Mesendoderm (in vitro differentiated cells): Measurements from ENCODE around the gene MYZAP.

ENCODE experiments used
- DNase-seq: peaks from one replicate; pipeline ENCODE4 v3.0.0; 2013
- H2AK5ac ChIP-seq: 2 replicates; pipeline ENCODE4 v1.6.1; 2013; ENCODE audit warnings: low read length, inconsistent platforms
- H2BK120ac ChIP-seq: 2 replicates; pipeline ENCODE4 v1.6.1; 2013; ENCODE audit warnings: low read depth, mild to moderate bottlenecking, low read length, moderate library complexity, mixed read lengths
- H2BK15ac ChIP-seq: replicated peaks from 2 replicates; pipeline ENCODE4 v1.6.1; 2013; ENCODE audit warnings: low read depth, mild to moderate bottlenecking, moderate library complexity
- H2BK5ac ChIP-seq: 2 replicates; pipeline ENCODE4 v1.6.1; 2013; ENCODE audit warnings: low read length, inconsistent platforms
- H3K18ac ChIP-seq: 2 replicates; pipeline ENCODE4 v1.6.1; 2013; ENCODE audit warnings: mild to moderate bottlenecking, low read length, mixed read lengths
- H3K23ac ChIP-seq: one replicate; pipeline ENCODE4 v1.6.1; 2013; ENCODE audit warnings: low read length
- H3K27ac ChIP-seq: 2 replicates; pipeline ENCODE4 v1.5.1; 2013; ENCODE audit warnings: low read depth, mild to moderate bottlenecking, inconsistent platforms, low read length, moderate library complexity
- H3K27me3 ChIP-seq: 2 replicates; pipeline ENCODE4 v1.6.1; 2013; ENCODE audit warnings: low read length, control low read depth, mild to moderate bottlenecking, inconsistent platforms; ENCODE audit not compliant: insufficient read depth, poor library complexity
- H3K36me3 ChIP-seq: 2 replicates; pipeline ENCODE4 v1.6.1; 2013; ENCODE audit warnings: low read length, inconsistent platforms; ENCODE audit not compliant: control insufficient read depth, insufficient read depth
- H3K4ac ChIP-seq: one replicate; pipeline ENCODE4 v1.6.1; 2013; ENCODE audit warnings: low read depth, mild to moderate bottlenecking, low read length, moderate library complexity
- H3K4me1 ChIP-seq: 2 replicates; pipeline ENCODE4 v1.6.1; 2013; ENCODE audit warnings: low read depth, low read length, inconsistent platforms; ENCODE audit not compliant: control insufficient read depth
- H3K4me2 ChIP-seq: 2 replicates; pipeline ENCODE4 v1.6.1; 2013; ENCODE audit warnings: low read length
- H3K4me3 ChIP-seq: 2 replicates; pipeline ENCODE4 v1.5.1; 2013; ENCODE audit warnings: mild to moderate bottlenecking, low read length
- H3K56ac ChIP-seq: one replicate; pipeline ENCODE4 v1.6.1; 2013; ENCODE audit warnings: low read length
- H3K79me1 ChIP-seq: 2 replicates; pipeline ENCODE4 v1.6.1; 2013; ENCODE audit warnings: low read length, inconsistent platforms
- H3K79me2 ChIP-seq: 2 replicates; pipeline ENCODE4 v1.6.1; 2013; ENCODE audit warnings: mild to moderate bottlenecking, low read length; ENCODE audit not compliant: control insufficient read depth, insufficient read depth
- H3K9ac ChIP-seq: 2 replicates; pipeline ENCODE4 v1.6.1; 2013; ENCODE audit warnings: low read length, inconsistent platforms
- H4K5ac ChIP-seq: one replicate; pipeline ENCODE4 v1.6.1; 2013; ENCODE audit warnings: low read length
- H4K8ac ChIP-seq: one replicate; pipeline ENCODE4 v1.6.1; 2013; ENCODE audit warnings: low read depth, mild to moderate bottlenecking, control low read depth, low read length, moderate library complexity
- WGBS: extraction: QIAGEN DNeasy Blood & Tissue Kit; methylation state at CpG from one replicate; pipeline ENCODE4 v1.1.7; 2013; ENCODE audit warnings: low lambda C conversion rate, missing lambda C conversion rate; ENCODE audit not compliant: insufficient coverage; ENCODE audit errors: extremely low coverage; 5-methylcytosine and 5-hydroxymethylcytosine counted together

The MYZAP gene

GRCh38 chr15:57563416-57563815, 28.3 kb upstream of the MYZAP start:
- no peaks in the 10 kb centered on the region for H3K79me2 ChIP-seq
- no peak overlapping the region for H3K4ac ChIP-seq
- no peak overlapping the region for H3K56ac ChIP-seq
- H4K8ac ChIP-seq = no peak overlapping the region
- H2BK120ac ChIP-seq = no peak overlapping the region
- H3K23ac ChIP-seq = no peak overlapping the region
- H3K4me1 ChIP-seq = no peaks in the 10 kb centered on the region
- no peak overlapping the region for H4K5ac ChIP-seq
- H2BK5ac ChIP-seq = no peak overlapping the region
- no peak overlapping the region for H3K9ac ChIP-seq
- no peak overlapping the region for H3K18ac ChIP-seq
- no peaks in the 10 kb centered on the region for H3K79me1 ChIP-seq
- H2BK15ac ChIP-seq = no peak overlapping the region
- DNase-seq = no peak
- no peak overlapping the region for H3K27ac ChIP-seq
- no peaks in the 10 kb centered on the region for H3K27me3 ChIP-seq
- no peaks in the 10 kb centered on the region for H3K36me3 ChIP-seq
- no peak overlapping the region for H3K4me2 ChIP-seq
- WGBS = no CpG with 5 or more reads among the region's 6 CpGs
- H2AK5ac ChIP-seq = no peak overlapping the region
- no peak overlapping the region for H3K4me3 ChIP-seq

- no peak for DNase-seq
- Histone ChIP-seq H3K27ac (no peak overlapping the region), H3K36me3 (no peaks in the 10 kb centered on the region), H3K23ac (no peak overlapping the region), H3K79me1 (no peaks in the 10 kb centered on the region), H4K5ac (no peak overlapping the region), H3K4me1 (no peaks in the 10 kb centered on the region), H3K4ac (no peak overlapping the region), H3K4me3 (no peak overlapping the region), H3K4me2 (no peak overlapping the region), H4K8ac (no peak overlapping the region), H3K27me3 (no peaks in the 10 kb centered on the region), H2BK5ac (no peak overlapping the region), H2BK120ac (no peak overlapping the region), H2AK5ac (no peak overlapping the region), H3K9ac (no peak overlapping the region), H3K79me2 (no peaks in the 10 kb centered on the region), H2BK15ac (no peak overlapping the region), H3K18ac (no peak overlapping the region), H3K56ac (no peak overlapping the region)
- no CpG with 5 or more reads among the region's 10 CpGs for WGBS
These were observed 26.4 kb upstream of the MYZAP start for GRCh38 chr15:57565311-57565710.

- no peak overlapping the region for H4K5ac ChIP-seq
- no peaks in the 10 kb centered on the region for H3K79me1 ChIP-seq
- H2BK120ac ChIP-seq = no peak overlapping the region
- no peak overlapping the region for H3K4me3 ChIP-seq
- no peak overlapping the region for H4K8ac ChIP-seq
- no peak overlapping the region for H2BK15ac ChIP-seq
- no peak overlapping the region for H3K18ac ChIP-seq
- no peaks in the 10 kb centered on the region for H3K27me3 ChIP-seq
- H3K4ac ChIP-seq = no peak overlapping the region
- H3K4me2 ChIP-seq = no peak overlapping the region
- no peak for DNase-seq
- WGBS = no CpG with 5 or more reads among the region's 4 CpGs
- H3K27ac ChIP-seq = no peak overlapping the region
- no peak overlapping the region for H2AK5ac ChIP-seq
- H3K9ac ChIP-seq = no peak overlapping the region
- H3K79me2 ChIP-seq = no peaks in the 10 kb centered on the region
- no peaks in the 10 kb centered on the region for H3K4me1 ChIP-seq
- H3K36me3 ChIP-seq = no peaks in the 10 kb centered on the region
- H3K23ac ChIP-seq = no peak overlapping the region
- H3K56ac ChIP-seq = no peak overlapping the region
- H2BK5ac ChIP-seq = no peak overlapping the region
These were observed 24.9 kb upstream of the MYZAP start for GRCh38 chr15:57566834-57567233.

- H3K23ac ChIP-seq = no peak overlapping the region
- no peak overlapping the region for H2BK5ac ChIP-seq
- no peak overlapping the region for H3K27ac ChIP-seq
- no peaks in the 10 kb centered on the region for H3K79me1 ChIP-seq
- H3K27me3 ChIP-seq = no peaks in the 10 kb centered on the region
- no peak overlapping the region for H3K9ac ChIP-seq
- H2BK120ac ChIP-seq = no peak overlapping the region
- no peak overlapping the region for H3K4ac ChIP-seq
- H3K4me3 ChIP-seq = no peak overlapping the region
- no peak overlapping the region for H2BK15ac ChIP-seq
- H4K8ac ChIP-seq = no peak overlapping the region
- H3K79me2 ChIP-seq = no peaks in the 10 kb centered on the region
- H3K36me3 ChIP-seq = no peaks in the 10 kb centered on the region
- no peaks in the 10 kb centered on the region for H3K4me1 ChIP-seq
- H4K5ac ChIP-seq = no peak overlapping the region
- no peak for DNase-seq
- no peak overlapping the region for H2AK5ac ChIP-seq
- no peak overlapping the region for H3K56ac ChIP-seq
- WGBS = no CpG with 5 or more reads among the region's 3 CpGs
- H3K4me2 ChIP-seq = no peak overlapping the region
- no peak overlapping the region for H3K18ac ChIP-seq
These were observed 23.8 kb upstream of the MYZAP start for GRCh38 chr15:57567891-57568290.

GRCh38 chr15:57568299-57568698, 23.4 kb upstream of the MYZAP start:
- no peaks in the 10 kb centered on the region for H3K36me3 ChIP-seq
- H4K8ac ChIP-seq = no peak overlapping the region
- no peak overlapping the region for H2AK5ac ChIP-seq
- H3K27me3 ChIP-seq = no peaks in the 10 kb centered on the region
- no peaks in the 10 kb centered on the region for H3K79me1 ChIP-seq
- H3K4me2 ChIP-seq = no peak overlapping the region
- no peak overlapping the region for H2BK15ac ChIP-seq
- no peak overlapping the region for H2BK5ac ChIP-seq
- H3K56ac ChIP-seq = no peak overlapping the region
- no peak for DNase-seq
- H3K4me1 ChIP-seq = no peaks in the 10 kb centered on the region
- H3K18ac ChIP-seq = no peak overlapping the region
- no peak overlapping the region for H3K27ac ChIP-seq
- WGBS = no CpG with 5 or more reads among the region's 2 CpGs
- H3K9ac ChIP-seq = no peak overlapping the region
- H4K5ac ChIP-seq = no peak overlapping the region
- H3K4ac ChIP-seq = no peak overlapping the region
- no peak overlapping the region for H3K23ac ChIP-seq
- H3K79me2 ChIP-seq = no peaks in the 10 kb centered on the region
- H3K4me3 ChIP-seq = no peak overlapping the region
- no peak overlapping the region for H2BK120ac ChIP-seq

- Histone ChIP-seq H3K36me3 (no peaks in the 10 kb centered on the region), H3K4me3 (no peak overlapping the region), H3K79me1 (no peaks in the 10 kb centered on the region), H2BK5ac (no peak overlapping the region), H3K18ac (no peak overlapping the region), H3K4me2 (no peak overlapping the region), H2AK5ac (no peak overlapping the region), H3K4me1 (no peaks in the 10 kb centered on the region), H4K5ac (no peak overlapping the region), H3K27ac (no peak overlapping the region), H3K23ac (no peak overlapping the region), H3K56ac (no peak overlapping the region), H2BK120ac (no peak overlapping the region), H3K9ac (no peak overlapping the region), H2BK15ac (no peak overlapping the region), H3K79me2 (no peaks in the 10 kb centered on the region), H3K4ac (no peak overlapping the region), H4K8ac (no peak overlapping the region), H3K27me3 (no peaks in the 10 kb centered on the region)
- no peak for DNase-seq
- WGBS = no CpG with 5 or more reads among the region's 2 CpGs
These were observed 21.4 kb upstream of the MYZAP start for GRCh38 chr15:57570340-57570739.
